HG03575 (cell line): Measurements from ENCODE around the gene MLXIPL.
"Not testable (repeated sequence)": the region's sequence is repeated elsewhere in the genome, so short reads cannot be mapped to it uniquely, and the experiment has no call there.

Source experiments
- ATAC-seq: cut with Tn5 transposase; IDR thresholded peaks from one replicate; pipeline ENCODE4 v1.9.1; 2021; ENCODE audit not compliant: unreplicated experiment, insufficient number of reproducible peaks, low FRiP score; ENCODE audit errors: extremely low read depth

MLXIPL gene

DNA sequence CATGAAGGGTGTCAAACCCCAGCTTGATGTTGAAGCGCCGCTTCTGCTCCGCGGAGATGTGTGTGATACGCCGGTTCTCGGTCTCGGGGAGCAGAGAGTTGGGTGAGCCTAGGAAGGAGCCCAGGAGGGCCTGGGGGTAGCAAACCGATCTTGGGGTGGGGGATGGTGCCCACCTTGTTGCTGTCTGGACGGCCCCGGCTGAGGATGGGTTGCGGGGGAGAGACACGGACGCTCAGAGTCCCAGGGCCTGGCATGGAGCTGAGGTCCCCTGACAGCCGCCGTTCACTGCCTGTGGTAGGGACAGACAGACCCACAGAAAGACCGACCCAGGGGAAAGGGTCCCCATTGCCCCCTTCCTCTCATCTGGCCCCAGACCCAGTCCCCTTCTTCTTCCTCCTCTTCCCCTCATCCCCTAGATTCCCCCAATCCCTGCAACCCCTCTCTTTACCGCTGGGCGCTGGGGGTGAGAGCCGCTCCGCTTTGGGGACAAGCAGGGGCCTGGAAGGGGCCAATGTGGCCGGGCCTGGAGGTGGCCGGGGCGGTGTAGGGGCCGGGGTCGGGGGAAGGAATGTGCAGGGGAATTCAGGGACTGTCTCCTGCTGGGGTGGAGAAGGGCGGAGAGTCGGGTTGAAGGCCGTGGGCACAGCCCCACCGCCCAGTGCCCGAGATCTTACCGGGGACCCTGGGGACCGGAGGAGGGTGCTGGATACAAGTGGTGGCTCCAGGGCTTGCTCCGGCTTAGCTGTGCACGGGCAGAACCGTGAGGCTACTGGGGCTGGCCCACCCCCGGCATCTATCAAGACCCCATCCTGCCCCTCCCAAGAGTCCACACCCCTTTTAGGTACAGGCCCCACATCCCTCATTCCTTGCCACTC is 27.9 kb downstream of the MLXIPL start:
- no peak for ATAC-seq

DNA sequence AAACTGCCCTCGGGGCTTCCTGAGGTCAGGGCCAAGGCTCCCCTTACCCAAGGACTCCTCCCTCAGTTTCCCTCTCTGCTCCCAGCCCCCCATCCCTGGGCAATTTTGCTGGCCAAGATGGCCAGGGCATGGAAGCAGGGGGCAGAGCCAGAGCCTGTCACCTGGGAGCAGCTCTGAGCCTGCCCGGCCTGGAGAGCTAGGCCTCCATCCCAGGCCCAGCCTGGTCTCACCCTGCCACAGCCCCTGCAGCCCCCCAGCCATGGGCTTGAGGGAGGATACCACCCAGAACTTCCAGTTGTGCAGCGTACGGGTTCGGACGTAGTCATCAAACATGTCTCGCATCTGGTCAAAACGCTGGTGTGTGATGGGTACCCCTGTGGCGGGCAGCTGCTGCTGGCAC is 29.0 kb downstream of the MLXIPL start:
- no peak for ATAC-seq

DNA sequence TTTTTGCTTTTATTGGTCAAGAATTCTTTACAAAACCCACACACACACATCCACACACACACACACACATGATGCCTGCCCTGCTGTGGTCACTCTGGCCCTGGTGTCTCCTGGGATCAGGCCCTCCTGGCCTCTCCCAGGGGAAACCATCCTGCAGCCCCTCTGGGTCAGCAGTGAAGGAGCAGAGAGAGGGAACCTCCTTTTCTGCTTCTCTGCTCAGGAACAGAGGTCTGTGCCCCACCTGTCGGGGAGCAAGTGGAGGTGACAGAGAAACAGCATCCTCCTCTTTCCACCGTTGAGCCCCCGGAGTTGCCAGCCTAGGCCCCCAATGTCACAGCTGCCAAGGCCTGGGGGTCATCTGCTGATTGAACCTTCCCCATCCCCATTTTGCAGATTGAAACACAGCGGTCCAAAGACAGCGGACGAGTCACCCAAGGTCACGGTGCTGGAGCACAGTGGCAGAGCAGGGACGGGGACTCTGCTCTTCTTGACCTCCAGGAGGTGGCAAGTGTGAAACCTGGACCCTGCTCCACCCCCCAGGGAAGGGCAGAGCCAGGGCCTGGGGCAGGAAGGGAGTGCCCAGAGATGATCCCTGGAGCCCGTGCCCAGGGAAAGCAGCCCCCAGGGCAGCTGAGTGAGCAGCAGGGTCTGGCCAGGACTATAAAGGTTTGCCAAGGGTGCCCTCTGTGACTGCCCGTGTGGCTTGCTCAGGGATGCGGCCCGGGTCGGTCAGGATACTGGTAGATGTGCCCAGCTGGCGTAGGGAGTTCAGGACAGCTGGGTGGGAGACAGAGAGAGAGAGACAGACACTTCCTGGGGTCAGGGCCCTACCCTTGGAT is 30.9 kb downstream of the MLXIPL start:
- no peak for ATAC-seq

DNA sequence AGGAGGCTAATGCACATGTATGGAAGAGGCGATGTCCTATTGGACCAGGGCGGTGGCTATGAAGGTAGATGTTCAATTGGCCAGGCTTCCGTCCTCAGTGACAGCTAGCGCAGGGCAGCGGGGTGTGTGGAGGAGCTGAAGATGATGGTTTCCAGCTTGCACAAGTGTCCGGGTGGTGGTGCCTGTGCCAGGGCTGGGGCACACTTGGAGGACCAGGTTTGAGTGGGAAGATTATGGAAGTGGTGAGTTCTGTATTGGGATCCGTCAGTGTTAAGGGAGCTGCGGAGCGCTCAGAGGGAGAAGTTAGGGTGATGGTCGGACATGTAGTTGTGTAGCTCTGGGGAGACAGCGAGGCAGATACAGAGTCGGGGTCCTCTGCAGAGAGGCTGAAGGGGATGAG is 37.4 kb downstream of the MLXIPL start:
- no peak for ATAC-seq

DNA sequence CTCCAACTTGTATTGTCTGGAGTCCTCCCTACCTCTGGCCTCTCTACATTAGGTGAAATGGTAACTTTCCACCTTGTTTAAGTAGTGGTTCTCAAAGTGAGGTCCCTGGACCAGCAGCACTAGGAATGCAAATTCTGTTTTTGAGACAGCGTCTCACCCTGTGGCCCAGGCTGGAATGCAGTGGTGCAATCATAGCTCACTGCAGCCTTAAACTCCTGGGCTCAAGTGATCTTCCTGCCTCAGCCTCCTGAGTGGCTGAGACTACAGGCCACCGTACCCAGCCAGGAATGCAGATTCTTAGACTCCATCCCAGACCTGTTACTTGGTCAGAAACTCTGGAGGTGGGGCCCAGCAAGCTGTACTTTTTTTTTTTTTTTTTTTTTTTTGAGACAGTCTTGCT is 39.1 kb downstream of the MLXIPL start:
- ATAC-seq, result no peak

DNA sequence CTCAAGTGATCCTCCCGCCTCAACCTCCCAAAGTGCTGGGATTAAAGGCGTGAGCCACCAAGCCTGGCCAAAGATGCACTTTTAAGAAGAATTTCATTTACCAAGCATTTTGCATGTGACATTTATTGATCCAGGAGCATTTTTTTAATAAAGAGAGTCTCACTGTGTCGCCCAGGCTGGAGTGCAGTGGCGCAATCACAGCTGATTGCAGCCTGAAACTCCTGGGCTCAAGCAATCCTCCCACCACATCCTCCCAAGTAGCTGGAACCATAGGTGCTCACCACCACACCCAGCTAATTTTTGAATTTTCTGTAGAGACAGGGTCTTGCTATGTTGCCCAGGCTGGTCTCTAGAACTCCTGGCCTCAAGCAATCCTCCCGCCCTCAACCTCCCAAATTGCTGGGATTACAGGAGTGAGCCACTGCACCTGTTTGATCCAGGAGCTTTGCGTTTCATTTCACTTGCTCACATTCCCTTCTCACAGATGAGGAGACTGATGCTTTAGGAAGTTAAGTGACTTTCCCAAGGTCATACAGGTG is 41.6 kb downstream of the MLXIPL start:
- ATAC-seq, result no peak

DNA sequence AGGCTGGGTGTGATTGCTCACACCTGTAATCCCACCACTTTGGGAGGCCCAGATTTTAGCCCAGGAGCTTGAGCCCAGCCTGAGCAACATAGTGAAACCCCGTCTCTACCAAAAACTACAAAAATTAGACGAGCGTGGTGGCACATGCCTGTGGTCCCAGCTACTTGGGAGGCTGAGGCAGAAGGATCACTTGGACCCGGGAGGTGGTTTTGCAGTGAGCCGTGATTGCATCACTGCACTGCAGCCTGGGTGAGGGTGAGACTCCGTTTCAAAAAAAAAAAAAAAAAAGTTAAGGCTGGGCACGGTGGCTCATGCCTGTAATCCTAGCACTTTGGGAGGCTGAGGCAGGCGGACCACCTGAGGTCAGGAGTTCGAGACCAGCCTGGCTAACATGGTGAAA is 43.3 kb downstream of the MLXIPL start:
- ATAC-seq, result not testable (repeated sequence)

DNA sequence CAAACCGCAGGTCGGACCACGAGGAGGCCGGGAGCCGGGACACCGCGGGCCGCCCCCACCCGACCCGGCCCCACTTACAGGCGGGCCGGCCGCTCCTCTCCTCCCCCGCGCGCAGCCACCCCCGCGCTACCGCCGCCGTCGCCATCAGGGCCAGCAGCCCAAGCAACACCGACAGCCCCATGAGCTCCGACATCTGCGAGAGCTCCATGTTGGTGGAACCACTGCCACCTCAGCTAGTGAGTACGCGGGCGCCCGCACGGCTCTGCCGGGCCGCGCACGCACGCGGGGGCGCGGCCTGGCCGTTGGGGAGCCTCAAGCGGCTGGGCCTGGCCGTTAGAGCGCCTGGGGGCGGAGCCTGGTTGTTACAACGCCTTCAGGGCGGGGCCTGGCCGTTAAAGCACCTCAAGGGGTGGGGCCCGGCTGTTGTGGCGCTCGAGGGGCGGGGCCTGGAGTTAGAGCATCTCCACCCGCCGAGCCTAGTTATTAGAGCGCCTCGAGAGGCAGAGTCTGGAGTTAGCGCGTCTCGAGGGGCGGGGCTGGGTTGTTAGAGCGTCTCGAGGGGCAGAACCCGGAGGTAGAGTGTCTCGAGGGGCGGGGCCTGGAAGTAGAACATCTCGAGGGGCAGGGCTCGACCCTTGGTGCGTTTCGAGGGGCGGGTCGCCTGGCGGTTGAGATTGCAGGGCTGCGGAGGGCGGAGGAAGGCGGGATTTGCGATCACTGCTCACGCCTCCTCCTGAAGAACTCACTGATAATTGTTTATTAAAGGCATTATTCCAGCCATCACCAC is 45.8 kb downstream of the MLXIPL start, which contains the start of gene TBL2:
Gene TBL2, minus strand, starts transcription at position 238 of the 787 bp plus-strand sequence. Its CDS starts 30 bp downstream, at position 208.
- ATAC-seq, result peak; percentile 52

DNA sequence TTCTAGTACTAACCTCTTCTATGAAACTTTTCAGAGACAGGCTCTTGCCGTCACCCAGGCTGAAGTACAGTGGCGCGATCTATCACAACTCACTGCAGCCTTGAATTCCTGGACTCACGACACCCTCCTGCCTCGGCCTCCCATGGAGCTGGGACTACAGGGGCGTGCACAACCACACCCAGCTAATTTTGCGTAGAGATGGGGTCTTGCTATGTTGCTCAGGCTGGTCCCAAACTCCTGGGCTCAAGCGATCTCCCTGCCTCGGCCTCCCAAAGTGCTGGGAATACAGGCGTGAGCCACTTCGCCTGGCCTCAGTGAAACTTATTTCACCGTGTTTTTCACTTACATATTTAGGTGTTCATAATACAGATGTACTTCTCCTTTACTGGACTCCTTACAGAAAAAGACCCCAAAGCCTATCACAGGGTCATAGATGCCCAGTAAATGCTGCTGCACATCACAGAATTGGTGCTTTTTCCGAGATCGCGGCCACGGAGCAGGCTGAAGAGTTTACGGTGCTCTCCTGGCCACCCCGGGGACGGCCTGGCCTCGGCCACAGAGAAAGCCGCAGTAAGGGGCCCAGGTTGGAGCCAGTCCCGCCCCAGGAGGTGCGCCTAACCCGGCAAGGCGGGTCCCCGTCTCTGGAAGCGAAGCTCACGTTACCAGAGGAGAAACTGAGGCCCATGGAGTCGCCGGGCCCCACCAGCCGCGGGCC is 46.5 kb downstream of the MLXIPL start:
- no peak for ATAC-seq

DNA sequence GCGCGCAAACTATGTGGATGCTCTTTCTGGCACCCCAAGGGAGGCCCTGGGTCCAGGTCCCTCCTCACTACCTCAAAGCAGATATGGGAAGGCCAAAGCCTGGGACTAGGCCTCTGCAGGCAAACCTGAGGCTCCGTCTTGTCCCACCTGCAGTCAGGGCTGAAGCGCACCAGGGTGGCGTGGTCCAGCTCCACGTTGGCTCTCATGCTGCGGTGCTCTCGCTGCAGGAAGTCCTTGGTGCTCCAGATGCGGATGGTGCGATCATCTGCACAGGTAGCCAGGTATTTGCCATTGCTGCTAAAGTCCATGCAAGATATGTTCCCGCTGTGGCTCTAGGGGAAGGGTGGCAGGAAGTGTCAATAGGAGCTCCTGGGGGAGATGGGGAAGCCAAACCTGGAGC is 50.5 kb downstream of the MLXIPL start:
- ATAC-seq, result no peak

DNA sequence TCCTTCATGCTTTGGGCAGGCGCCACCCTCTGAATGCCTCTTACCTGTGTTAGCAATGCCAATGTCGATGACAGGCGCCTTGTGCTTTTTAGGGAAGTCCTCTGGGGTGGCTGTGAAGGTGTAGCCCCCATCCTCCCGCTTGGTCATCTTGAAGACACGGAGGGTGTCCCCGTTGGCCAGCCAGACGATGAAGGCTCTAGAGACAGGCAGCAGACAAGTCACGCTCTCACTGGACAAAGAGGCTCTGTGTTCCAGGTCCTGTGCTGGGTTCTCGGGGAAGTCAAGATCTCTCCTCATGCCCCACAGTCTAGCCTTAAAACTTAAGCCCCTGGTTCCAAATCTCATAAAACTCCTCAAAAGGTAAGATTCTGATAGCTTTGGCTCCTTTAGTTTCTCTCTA is 51.0 kb downstream of the MLXIPL start:
- ATAC-seq, result no peak

DNA sequence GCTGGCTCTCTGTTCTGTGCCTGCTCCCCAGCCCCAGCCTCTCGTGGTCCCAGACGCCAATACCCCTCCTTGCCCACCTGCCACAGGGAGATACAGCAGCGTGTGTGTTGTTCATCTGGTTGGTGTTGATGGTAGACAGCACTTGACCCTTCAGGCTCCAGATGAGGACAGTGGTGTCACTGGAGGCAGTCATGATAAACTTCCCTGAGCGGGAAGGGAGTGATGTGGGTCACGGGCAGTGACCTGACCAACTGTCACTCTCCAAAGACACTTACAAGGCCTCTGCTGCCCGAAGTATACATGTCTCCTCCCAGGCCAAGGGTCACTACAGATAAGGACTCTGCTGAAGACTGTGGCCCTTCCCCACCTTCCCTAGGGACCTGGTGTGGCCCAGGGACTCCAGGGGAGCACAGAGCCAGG is 51.5 kb downstream of the MLXIPL start:
- ATAC-seq, result no peak

DNA sequence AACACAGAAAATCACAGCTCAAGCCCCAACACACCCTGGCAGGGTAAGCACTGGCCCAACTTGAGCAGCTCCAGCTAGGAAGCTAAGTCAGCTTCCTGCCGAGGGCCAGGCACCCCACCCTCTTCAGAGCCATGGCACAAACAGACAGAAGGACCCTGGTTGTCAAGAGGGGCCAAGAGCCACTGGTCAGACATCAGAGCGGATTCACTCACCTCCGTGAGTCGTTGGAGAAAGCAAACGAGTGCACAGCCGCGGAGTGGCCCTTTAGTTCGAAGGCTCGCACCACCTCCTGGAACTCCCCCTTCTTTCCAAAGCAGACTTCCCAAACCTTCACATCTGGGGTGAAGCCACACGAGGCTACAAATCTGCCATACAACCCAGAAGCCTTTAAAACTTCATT is 53.3 kb downstream of the MLXIPL start:
- ATAC-seq, result no peak

DNA sequence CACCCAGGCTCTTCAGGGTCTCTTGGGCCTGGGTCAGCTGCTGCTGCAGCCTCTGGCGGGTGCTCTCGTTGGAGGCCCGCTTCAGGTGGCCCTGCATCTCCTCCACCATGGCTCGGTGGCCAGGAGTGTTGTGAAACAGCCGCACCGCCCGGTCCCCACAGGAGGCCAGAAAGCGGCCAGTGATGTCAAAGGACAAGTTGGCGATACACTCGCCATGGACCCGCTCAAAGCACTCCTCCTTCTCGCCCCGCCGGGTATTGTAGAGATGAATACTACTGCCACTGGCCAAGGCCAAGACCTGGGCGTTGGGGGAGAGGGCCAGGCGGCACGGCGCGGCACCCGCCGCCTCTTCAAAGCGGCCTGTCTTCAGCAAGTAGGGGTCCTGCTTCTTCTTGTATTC is 53.8 kb downstream of the MLXIPL start:
- ATAC-seq, result no peak

DNA sequence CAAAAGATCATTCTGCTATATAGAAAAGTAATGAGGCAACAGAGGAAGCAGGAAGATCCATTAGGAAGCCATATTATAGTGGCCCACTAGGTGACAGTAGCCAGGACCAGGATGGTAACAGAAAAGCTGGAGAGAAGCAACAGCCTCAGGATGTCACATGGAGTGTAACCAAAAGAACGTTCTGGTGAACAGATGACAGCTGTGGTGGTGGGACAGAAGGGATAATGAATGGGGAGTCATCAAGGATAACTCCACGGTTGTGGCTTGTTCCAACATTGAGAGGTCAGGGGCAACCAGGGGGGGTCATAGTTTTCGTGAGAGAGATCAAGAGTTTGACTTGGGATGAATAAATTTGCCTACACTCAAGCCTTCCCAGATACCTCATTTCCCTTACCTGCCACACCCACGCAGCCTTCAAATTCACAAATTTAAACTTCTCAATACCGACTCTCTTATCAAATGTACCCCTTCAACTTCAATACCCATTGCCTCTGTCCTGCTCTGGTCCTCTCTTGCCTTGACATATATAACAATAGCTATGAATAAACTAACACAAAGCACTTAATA is 55.2 kb downstream of the MLXIPL start:
- no peak for ATAC-seq

DNA sequence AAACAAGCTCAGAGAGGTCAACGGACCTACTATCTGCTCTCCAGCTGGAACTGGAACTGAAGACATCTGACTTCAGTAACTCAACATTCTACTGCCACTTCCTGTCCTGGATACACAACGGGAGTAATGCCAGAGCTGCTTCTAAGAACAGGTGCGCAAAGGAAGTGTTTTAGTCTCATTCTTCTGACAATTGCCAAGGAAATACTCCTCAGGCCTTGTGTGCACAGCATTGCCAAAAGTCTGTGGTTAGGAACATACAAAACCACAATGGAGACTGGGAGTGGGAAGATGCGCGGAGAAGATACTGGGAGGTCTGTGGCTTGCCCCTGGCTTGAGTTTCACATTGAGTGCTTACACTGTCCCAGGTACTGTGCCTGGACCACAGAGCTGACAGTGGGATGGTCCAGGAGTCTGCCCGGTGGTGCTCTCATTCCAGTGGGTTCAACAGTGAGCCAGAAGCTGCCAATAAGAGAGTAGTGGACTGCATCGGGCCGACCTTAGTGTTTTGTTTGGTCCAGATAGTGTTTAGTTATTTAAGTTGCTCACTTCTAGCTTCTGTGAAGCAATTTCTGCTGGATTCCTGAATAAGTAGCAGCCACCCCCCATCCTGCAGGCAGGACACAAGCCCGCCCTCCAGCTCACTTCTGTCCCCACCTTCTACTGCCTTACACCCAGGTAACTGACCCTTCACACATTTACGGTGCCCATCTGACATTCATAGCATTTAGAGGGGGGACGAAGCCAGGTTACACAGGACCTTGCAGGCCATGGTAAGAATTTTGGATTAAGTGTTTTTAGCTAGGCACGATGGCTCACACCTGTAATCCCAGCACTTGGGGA is 56.3 kb downstream of the MLXIPL start:
- no peak for ATAC-seq

DNA sequence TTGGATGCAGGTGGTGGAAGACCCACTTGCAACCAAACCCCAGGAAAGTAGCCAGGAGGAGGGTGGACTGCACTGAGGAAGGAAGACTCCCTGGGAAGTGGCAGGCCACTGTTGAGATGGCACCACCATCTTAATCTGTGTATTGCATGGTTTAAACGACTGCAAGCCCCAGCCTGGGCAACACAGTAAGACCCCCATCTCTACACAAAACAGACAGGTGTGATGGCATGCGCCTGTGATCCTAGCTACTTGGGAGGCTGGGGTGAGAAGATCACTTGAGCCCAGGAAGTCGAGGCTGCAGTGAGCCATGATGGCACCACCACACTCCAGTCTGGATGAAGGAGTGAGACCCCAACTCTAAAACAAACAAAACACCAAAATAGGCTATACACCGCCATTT is 57.2 kb downstream of the MLXIPL start:
- no peak for ATAC-seq
